Right lobe of liver (tissue), 4 donors: ENCODE measurements around the gene TWF1.

Source experiments
- POLR2A ChIP-seq: fragments of 450-650 bp; IDR thresholded peaks from one replicate; pipeline ENCODE4 v1.6.1; 2017; ENCODE audit warnings: antibody characterized with exemption, mild to moderate bottlenecking
- TF ChIP-seq, protein P1 (sequence below), 4 donors: fragments of 200-600 bp in 3 of 4; fragments of 450-650 bp in 1 of 4; IDR thresholded peaks; one replicate each; pipeline versions ENCODE4 v1.5.1 to v1.8.0; 2016 to 2022; ENCODE audit warnings: antibody characterized with exemption in 4 of 4, mild to moderate bottlenecking in 2 of 4
- donor health status: DM: no; HTN: no; CAD: no.
- donor health status: DM: no; HTN: no; CAD: no.
- donor health status: DM: no; HTN: yes; CAD: no.

GRCh38 chr12:43776498-43776897, 29.6 kb downstream of the TWF1 start:
- TF ChIP-seq, protein P1, sequence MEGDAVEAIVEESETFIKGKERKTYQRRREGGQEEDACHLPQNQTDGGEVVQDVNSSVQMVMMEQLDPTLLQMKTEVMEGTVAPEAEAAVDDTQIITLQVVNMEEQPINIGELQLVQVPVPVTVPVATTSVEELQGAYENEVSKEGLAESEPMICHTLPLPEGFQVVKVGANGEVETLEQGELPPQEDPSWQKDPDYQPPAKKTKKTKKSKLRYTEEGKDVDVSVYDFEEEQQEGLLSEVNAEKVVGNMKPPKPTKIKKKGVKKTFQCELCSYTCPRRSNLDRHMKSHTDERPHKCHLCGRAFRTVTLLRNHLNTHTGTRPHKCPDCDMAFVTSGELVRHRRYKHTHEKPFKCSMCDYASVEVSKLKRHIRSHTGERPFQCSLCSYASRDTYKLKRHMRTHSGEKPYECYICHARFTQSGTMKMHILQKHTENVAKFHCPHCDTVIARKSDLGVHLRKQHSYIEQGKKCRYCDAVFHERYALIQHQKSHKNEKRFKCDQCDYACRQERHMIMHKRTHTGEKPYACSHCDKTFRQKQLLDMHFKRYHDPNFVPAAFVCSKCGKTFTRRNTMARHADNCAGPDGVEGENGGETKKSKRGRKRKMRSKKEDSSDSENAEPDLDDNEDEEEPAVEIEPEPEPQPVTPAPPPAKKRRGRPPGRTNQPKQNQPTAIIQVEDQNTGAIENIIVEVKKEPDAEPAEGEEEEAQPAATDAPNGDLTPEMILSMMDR (IDR thresholded peaks at IDR 0.05), result peak in 3 of 4 donors; percentile 31 to 33 (median 32)
- TF ChIP-seq POLR2A, result no peak
